Ovary (tissue), 3 donors: ENCODE measurements around the gene SYT11.

Experiments
- EP300 ChIP-seq: sonication (generic); formaldehyde crosslinking; IDR thresholded peaks from one replicate; pipeline ENCODE4 v1.6.1; 2017; ENCODE audit warnings: antibody characterized with exemption
- POLR2A ChIP-seq: fragments of 450-650 bp; IDR thresholded peaks from one replicate; pipeline ENCODE4 v1.6.1; 2017; ENCODE audit warnings: antibody characterized with exemption, mild to moderate bottlenecking, moderate library complexity
- TF ChIP-seq, protein P1 (sequence below), 3 donors: fragments of 450-650 bp in 2 of 3; fragments of 200-600 bp in 1 of 3; IDR thresholded peaks; one replicate each; pipeline versions ENCODE4 v1.5.1 to v1.8.0; 2016 to 2022; ENCODE audit warnings: antibody characterized with exemption in 3 of 3, mild to moderate bottlenecking in 1 of 3
- donor health status: DM: no; HTN: no; CAD: no.

GRCh38 chr1:155847823-155848529 is 11.4 kb upstream of the SYT11 start:
- TF ChIP-seq, protein P1, sequence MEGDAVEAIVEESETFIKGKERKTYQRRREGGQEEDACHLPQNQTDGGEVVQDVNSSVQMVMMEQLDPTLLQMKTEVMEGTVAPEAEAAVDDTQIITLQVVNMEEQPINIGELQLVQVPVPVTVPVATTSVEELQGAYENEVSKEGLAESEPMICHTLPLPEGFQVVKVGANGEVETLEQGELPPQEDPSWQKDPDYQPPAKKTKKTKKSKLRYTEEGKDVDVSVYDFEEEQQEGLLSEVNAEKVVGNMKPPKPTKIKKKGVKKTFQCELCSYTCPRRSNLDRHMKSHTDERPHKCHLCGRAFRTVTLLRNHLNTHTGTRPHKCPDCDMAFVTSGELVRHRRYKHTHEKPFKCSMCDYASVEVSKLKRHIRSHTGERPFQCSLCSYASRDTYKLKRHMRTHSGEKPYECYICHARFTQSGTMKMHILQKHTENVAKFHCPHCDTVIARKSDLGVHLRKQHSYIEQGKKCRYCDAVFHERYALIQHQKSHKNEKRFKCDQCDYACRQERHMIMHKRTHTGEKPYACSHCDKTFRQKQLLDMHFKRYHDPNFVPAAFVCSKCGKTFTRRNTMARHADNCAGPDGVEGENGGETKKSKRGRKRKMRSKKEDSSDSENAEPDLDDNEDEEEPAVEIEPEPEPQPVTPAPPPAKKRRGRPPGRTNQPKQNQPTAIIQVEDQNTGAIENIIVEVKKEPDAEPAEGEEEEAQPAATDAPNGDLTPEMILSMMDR (IDR thresholded peaks at IDR 0.05): no peak
- TF ChIP-seq POLR2A: no peak
- no peak for TF ChIP-seq EP300
